GM06990 (cell line): ENCODE results near the gene IFT81.

Experiments used
- DNase-seq: peaks from one replicate; pipeline ENCODE4 v3.0.0-alpha.2; 2011; ENCODE audit not compliant: insufficient read length; ENCODE audit errors: extremely low read depth
- H3K27me3 ChIP-seq: replicated peaks from 2 replicates; pipeline ENCODE4 v1.6.0; 2011; ENCODE audit warnings: low read length; ENCODE audit not compliant: control insufficient read depth, insufficient read depth
- H3K36me3 ChIP-seq: 2 replicates; pipeline ENCODE4 v1.5.1; 2011; ENCODE audit warnings: low read length; ENCODE audit not compliant: control insufficient read depth, insufficient read depth
- H3K4me3 ChIP-seq: replicated peaks from 2 replicates; pipeline ENCODE4 v1.5.1; 2011; ENCODE audit warnings: low read depth, mild to moderate bottlenecking, control low read depth, low read length
- TF ChIP-seq, protein P1 (sequence below): IDR thresholded peaks from 2 replicates; pipeline ENCODE4 v1.5.1; 2011; ENCODE audit warnings: low read length, control low read depth, mild to moderate bottlenecking, inconsistent platforms; ENCODE audit not compliant: insufficient read depth, poor library complexity, severe bottlenecking

The IFT81 gene

DNA sequence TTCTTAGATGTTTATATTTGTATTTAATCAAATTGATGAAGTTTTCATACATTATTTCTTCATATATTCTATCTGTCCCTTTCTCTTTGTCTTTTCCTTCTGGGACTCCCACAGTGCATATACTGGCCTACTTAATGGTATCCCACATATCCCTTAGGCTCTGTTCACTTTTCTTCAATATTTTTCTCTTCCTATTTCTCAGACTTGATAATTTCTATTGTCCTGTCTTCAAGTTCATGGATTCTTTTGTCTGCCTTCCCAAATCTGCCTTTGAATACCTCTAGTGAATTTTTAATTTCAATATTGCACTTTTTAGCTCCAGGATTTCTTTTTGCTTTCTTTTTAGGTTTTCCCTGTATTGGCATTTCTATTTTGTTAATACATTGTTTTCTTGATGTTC lies 33.4 kb downstream of the IFT81 start:
- Histone ChIP-seq H3K27me3 (no peaks in the 10 kb centered on the region), H3K4me3 (no peak overlapping the region), H3K36me3 (no peaks in the 10 kb centered on the region)
- DNase-seq, result no peak
- TF ChIP-seq, protein P1, sequence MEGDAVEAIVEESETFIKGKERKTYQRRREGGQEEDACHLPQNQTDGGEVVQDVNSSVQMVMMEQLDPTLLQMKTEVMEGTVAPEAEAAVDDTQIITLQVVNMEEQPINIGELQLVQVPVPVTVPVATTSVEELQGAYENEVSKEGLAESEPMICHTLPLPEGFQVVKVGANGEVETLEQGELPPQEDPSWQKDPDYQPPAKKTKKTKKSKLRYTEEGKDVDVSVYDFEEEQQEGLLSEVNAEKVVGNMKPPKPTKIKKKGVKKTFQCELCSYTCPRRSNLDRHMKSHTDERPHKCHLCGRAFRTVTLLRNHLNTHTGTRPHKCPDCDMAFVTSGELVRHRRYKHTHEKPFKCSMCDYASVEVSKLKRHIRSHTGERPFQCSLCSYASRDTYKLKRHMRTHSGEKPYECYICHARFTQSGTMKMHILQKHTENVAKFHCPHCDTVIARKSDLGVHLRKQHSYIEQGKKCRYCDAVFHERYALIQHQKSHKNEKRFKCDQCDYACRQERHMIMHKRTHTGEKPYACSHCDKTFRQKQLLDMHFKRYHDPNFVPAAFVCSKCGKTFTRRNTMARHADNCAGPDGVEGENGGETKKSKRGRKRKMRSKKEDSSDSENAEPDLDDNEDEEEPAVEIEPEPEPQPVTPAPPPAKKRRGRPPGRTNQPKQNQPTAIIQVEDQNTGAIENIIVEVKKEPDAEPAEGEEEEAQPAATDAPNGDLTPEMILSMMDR, result no peak

DNA sequence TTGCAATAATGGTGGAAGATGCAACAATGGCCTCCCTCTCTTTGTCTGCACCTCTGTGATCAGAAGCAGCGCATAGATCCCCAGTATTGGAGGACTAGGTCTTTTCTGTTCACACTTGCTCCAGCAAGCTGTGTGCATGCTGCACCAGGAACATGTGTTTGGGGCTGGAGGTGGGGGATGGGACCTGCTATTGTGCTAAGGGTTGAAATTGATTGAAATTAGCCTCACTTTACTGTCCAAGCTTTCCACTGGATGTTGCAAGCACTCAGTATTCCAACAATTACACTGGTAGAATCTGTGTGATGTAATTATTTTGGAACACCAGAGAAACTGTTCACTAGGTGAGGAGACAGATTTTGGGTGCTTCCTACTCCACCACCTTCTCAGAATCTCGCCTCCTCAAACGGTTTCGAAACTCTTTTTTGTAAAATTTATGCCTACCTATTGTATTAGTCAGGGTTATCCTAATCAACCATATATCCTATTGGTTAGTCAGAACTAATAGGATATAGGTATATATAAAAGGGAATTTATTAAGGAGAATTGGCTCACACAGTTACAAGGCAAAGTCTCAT lies 35.6 kb downstream of the IFT81 start:
- no peaks in the 10 kb centered on the region for H3K27me3 ChIP-seq
- H3K4me3 ChIP-seq, result no peak overlapping the region
- TF ChIP-seq, protein P1, result no peak
- no peaks in the 10 kb centered on the region for H3K36me3 ChIP-seq
- DNase-seq, result no peak

DNA sequence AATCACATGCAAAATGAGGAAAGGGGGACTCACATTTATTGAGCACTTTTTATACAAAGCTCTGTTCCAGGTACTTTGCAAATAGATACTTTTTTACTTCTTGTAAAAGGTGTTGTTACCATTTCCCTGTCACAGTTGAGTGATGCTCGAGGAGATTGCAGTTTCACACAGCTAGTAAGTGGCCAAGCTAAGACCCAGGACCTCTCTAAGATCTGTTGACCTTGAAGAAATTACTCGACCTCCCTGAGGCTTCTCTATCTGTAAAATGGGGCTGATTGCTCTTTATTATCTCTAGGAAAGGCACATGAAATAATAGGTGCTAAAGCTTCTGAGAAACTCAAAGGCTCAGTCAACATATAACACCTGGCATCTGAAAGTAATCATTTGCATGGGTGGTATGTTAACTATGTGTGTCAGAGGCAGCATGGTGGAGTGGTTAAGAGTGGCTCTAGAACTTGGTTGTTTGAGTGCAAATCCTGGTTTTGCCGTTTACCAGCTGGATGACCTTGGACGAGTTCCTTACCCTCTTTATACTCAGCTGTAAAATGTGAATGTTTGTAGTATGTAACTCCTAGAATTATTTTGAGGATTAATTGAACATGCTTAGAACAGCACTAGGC lies 41.5 kb downstream of the IFT81 start:
- Histone ChIP-seq H3K36me3 (no peaks in the 10 kb centered on the region), H3K27me3 (no peaks in the 10 kb centered on the region), H3K4me3 (peak overlapping the region; percentile 19; the same call in 1 of the 2 replicates)
- TF ChIP-seq, protein P1, result no peak
- peak; percentile 30 for DNase-seq

DNA sequence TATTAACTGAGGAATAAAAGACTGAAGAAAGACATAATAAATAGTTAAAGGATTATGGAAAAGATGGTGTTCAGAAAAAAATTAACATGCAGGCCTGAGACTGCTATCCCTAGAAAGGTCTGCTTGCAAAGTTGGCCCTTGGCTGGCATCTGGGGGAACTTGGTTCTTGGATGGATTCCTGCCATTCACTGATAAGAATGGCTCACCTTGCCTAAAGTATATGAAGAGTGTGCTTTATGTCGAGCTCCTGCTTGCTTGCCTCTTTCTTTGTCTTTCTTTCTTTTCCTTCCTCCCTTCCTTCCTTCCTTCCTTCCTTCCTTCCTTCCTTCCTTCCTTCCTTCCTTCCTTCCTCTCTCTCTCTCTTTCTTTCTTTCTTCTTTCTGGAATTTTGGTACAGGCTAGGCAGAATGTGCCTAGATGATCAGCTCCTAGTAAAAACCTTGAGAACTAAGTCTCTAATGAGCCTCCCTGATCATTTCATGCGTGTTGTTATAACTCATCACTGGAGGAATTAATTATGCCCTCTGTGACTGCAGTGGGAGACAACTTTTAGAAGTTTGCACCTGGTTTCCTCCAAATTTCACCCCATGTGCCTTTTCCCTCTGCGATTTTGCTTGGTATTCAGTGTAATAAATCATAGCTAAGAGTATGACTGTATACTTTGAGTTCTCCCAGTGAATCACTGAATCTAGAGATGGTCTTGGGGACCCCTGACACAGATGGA lies 44.7 kb downstream of the IFT81 start:
- H3K4me3 ChIP-seq, result no peak overlapping the region

DNA sequence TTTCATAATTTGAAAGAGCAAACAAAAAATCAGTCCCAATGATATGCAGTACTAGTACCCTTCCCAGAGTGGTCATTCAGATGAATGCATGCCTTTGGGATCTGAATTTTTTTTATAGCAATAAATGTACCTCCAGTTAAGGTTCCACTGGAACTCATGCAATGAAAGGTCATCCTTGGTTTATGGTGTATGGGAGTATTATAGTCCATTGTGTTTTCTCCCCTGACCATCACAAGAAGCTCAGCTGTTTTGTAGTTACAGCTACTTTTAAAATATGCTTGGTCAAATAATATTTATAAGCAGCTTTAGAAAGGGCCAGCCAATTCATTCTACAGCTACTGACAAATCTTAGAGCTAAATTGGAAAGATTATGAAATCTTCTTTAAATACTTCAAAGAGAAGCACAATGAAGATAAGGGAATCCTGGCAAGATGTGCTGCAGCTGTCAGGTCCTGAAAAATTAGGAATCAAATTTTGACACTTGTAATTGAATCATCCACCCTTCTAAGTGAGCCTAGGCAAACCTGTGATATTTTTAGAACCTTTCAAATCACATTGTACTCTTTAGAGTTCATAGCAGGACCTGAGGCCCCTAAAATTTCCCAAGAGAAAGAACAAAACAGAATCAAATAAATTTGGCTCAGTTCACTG lies 46.5 kb downstream of the IFT81 start:
- Histone ChIP-seq H3K36me3 (no peaks in the 10 kb centered on the region), H3K4me3 (no peak overlapping the region), H3K27me3 (no peaks in the 10 kb centered on the region)
- TF ChIP-seq, protein P1, result no peak
- DNase-seq, result no peak

More for the DNA sequence above, 44.7 kb downstream of the IFT81 start:
- TF ChIP-seq, protein P1, result no peak
- H3K27me3 ChIP-seq, result no peaks in the 10 kb centered on the region
- H3K36me3 ChIP-seq, result no peaks in the 10 kb centered on the region
- no peak for DNase-seq
